Measurements from ENCODE around the gene TMEM59L.
A peak's percentile ranks its signal among the peaks of the same experiment; 100 is the strongest.
"Not testable (repeated sequence)": the region's sequence is repeated elsewhere in the genome, so short reads cannot be mapped to it uniquely, and the experiment has no call there.

The TMEM59L gene

DNA sequence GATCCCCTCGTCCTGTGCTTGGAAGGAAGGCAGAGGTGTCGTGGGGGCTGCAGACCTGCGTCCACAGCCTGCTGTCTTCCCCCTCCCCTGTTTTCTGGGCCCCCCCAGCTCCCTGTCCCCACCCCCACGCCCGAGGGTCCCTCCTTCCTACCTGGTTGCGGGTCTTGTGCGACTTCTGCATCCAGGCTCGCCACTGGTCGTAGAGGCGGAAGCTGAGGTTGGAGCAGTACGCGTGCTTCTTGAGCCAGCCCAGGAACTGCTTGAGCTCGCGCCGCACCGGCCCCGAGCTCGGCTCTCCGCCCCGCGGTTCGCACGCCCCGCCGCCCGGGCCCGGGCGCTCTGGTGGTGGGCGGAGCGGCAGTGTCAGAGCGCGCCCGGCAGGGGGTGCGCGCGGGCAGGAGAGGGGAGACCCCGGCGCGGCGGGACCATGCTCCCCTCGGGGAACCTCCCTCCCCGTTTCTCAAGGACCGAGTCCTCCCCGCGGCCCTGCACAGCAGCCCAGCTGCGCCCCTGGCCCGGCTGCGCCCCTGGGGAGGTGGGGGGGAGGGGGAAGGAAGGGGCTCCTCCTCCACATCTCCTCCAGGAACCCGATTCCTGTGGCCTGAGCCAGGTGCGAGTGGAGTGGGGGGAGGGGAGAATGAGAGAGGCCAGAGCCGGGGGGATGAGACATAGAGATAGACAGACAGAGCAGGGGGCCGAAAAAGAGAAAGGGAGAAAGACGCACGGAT lies 18.4 kb upstream of the TMEM59L start:
- peak; percentile 90 for DNase-seq

DNA sequence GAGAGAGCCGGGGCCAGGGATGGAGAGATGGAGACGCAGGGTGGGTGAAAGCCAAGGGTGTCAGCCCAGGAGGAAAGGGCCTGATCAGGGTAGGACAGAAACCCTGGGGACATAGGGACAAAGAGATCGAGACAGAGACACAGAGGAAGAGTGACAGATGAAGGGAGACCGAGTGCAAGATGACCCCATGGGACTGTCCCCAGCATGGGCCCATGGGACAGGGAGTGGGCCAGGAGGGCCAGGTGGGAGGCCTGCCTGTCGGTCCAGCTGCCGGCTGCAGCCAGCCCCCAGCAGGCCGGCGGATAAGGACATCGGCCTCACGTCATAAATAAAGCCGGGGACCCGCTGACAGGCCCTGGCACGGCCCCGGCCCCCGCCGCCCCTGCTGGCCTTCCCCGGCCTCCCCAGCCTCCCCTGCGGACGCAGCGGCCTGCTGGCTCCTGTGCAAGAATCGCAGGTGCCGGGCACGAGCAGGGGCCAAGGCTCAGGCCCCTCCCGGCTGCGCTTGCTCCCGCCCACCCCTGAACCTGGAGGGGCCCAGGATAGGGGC lies 17.8 kb upstream of the TMEM59L start:
- no peak for DNase-seq

DNA sequence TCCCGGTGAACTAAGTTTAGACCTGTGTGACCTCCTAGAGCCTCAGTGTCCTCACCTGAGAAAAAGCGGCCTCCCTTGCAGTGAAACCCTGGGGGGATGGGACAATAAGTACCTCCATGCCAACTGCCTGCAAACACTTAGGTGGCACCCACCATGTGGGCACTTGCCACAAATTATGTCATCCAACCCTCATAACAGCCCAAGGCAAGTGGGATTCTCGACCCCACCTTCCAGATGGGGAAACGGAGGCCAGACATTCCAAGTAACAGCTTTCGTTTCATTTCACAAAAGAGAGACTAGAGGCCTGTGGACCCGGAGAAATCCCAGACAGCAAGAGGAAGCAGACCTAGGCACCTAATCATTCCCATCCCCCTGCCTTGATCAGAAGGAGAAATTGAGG lies 17.2 kb upstream of the TMEM59L start:
- DNase-seq = no peak

DNA sequence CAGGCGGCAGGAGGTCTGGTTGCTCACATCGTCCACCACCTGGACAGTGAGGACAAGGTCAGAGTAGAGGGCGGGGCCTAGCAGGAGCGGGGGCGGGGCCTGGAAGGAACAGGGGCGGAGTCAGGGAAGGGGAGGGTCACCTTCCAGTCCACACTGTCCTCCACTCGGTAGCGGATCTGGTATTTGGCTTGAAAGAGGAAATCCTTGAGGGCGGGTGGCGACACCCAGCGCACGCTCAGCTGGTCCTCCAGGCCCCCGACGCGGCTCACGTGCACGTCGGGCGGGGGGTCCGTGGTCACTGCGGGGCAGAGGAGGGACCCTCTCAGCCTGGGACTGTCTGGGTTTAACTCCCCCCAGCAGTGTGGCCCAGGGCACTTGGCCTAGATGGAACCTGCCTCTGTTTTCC lies 15.9 kb upstream of the TMEM59L start:
- DNase-seq = no peak

DNA sequence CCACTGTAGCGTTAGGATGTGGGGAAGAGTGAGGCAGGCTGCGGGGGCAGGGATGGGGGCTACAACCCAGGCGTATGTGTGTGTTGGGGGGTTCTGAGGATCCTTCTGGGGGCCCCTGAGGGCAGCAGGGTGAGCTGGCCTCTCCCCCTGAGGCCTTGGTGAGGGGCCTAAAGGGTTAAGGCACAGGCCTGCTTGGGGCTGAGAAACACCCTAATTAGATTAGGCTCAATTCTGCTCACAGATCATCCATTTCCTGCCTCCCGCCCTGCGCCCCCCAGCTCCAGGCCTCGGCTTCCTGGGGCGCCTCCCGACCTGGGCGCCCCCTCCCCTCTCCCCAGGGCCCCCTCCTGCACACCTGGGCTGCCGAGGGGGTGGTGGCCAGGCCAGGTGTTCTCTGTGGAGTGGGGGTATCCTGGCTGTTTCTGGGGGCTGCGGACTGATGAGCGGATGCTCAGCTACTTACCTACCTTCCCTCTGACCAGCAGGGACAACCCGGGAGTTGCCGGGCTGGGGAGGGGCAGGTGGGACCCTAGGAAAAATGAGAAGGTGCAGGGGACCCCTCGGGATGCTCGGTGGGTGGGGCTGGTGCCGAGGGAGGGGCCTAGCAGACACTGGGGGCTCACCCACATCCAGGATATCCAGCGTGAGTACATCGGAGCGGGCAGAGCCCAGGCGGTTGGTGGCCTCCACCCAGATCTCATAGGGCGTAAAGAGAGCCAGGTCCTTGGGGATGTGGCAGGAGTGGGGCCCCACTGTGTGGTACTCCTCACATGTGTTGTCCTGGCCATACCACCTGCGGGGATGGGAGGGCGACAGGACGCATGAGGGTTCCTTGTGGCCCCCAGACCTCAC lies 14.6 kb upstream of the TMEM59L start:
- no peak for DNase-seq

DNA sequence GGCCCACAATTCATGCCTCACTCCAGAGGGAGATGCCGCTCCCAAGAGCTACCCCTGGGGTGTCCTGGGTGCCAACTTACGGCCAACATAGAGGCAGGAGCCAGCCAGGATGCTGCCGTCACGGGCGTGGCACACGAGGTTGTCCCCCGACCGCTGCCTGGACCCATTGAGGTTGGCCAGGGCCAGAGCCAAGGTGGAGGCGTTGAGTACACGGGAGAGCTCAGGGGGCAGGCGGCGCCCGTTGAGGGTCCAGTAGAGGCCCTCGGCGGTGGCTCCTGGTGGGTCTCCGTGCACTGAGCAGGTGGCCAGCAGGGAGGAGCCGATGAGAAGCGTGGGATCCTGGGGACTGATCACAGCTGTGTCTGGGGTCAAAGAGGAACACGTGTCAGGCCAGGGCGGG lies 13.2 kb upstream of the TMEM59L start:
- no peak for DNase-seq

DNA sequence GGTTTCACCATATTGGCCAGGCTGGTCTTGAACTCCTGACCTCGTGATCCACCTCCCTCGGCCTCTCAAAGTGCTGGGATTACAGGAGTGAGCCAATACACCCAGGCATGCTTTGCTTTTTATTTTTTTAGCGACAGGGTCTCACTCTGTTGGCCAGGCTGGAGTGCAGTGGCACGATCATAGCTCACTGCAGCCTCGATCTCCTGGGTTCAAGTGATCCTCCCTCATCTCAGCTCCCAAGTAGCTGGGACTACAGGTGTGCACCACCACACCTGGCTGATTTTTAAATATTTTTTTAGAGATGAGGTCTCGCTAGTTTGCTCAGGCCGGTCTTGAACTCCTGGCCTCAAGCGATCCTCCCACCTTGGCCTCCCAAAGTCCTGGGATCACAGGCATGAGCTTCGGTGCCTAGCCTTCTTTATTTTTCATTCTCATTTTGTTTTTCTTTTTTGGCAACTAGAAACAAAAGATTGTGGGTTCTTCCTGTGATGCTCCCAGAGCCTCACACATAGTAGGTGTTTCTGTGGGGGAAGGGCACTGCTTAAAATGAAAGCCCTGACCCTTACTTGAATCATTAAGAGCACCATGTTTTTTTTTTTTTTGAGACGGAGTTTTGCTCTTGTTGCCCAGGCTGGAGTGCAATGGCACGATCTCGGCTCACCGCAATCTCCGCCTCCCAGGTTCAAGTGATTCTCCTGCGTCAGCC lies 11.8 kb upstream of the TMEM59L start:
- not testable (repeated sequence) for DNase-seq

DNA sequence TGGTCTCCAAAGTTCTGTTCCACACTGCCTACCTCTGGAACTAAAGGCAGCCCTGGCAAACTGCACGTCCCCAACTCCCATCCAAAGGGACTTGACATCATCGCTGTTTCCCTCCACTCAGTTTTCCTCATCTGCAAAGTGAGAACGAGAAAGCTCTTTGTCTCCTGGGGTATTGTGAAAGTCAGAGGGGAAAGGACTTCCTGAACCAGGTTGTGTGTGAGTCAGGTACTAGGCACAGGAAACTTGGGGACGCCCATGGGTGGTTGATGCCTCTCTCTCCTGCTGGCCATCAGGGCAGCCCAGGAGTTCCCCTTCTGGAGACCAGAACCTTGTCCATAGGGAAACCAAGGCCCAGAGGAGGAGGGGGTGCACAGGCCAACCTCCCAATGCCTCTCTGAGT lies 10.8 kb upstream of the TMEM59L start:
- DNase-seq = no peak

DNA sequence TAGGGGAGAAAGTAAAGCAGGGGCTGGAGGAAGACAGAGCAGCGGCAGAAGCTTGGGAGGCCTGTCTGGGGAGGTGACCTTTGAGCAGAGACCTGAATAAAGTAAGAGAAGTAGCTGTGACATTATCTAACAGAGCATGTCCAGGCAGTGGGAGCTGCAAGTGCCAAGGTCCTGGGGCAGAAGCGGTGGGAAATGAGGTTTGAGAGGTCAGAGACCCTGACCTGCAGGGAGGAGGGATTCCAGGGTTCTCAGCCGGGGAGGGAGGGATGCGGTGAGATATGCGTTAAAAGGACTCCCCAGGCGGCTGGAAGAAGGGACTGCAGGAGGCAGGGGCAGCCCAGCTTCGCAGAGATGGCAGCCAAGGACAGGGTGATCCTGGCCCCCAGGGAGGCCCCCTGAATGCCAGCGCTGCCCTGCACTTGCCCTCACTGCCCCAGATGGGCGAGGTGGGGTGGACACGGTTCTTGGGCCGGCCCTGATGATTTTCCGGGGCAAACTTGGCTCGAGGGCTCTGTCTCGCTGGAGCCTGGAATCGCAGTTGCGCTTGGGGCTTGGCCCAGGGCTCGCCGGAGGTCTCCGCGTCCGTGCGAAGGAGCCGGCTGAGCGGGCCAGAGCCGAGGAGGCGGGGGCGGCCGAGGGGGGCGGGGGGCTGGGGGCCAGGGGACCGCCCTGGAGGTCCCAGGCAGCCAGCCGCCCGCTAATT lies 9.3 kb upstream of the TMEM59L start:
- DNase-seq = no peak

DNA sequence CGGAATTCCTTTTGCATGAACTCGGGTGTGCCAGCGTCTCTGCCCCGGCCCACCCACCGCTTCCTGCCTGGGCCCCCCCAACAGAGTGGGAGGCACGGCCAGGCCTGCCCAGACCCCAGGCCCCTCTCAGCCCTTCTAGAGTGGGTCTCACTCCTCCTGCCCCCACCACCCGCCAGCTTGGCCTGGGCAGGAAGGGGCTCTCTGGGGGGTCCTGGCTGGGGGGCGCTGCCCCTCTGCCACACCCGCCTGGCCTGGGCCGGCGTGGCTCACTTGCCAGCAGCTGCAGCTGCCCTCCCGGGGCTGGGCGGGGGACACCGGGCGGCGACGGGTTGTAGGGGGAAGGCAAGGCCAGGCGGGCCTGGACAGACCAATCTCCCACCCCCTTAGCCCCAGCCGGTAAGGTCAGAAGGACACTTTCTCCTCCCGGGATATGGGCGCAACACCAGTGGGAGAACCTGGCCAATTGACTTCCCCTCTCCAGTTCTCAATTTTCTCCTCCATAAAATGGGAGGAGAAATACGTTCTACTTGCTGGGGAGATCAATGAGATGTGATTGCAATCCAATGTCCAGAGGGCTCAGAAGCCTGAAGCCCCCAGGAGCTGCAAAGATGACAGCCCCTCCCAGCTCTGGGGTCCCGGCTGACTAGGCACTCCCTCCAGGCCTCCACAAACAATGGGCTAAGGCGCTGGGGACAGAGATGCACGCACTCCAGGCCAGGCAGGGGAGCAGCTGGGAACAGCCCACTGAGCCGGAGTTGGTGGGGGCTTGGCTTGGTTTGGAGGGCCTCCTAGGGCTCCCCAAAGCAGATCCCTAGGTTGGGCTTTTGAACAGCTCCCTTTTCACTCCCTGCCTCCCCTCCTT lies 8.5 kb upstream of the TMEM59L start:
- no peak for DNase-seq

DNA sequence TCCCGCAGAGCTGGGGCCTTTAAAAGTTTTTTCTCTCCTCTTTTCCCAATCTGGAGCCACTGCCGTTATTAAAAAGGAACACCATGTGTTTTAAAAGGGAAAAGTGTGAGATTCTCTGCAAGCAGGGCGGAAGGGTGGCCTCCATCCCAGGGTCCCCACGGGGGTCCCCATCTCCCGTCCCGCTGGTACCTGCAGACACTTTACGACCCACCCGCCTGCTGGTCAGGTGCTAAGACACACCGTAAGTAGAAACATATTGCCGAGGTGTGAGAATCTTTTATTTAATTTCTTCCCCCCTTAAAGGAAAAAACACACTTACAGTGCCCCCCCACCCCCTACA lies 7.9 kb upstream of the TMEM59L start:
- DNase-seq = no peak

DNA sequence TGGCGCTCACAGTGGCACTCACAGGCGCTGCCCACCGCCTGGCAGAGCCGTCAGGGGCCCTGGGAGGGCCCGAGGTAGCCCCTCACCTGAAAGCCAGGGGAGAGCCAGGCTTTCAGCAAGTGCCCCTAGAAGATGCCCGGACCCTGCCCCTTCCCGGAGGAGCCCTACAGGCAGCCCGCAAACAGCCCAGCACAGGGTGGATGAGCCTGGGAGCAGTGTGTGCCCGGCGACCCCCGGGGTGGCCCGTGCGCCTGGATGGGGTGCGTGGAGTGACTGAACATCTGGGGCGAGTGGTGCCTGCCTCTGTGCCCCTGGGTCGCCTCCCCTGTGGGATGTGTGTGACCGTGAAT lies 7.5 kb upstream of the TMEM59L start:
- DNase-seq = no peak

DNA sequence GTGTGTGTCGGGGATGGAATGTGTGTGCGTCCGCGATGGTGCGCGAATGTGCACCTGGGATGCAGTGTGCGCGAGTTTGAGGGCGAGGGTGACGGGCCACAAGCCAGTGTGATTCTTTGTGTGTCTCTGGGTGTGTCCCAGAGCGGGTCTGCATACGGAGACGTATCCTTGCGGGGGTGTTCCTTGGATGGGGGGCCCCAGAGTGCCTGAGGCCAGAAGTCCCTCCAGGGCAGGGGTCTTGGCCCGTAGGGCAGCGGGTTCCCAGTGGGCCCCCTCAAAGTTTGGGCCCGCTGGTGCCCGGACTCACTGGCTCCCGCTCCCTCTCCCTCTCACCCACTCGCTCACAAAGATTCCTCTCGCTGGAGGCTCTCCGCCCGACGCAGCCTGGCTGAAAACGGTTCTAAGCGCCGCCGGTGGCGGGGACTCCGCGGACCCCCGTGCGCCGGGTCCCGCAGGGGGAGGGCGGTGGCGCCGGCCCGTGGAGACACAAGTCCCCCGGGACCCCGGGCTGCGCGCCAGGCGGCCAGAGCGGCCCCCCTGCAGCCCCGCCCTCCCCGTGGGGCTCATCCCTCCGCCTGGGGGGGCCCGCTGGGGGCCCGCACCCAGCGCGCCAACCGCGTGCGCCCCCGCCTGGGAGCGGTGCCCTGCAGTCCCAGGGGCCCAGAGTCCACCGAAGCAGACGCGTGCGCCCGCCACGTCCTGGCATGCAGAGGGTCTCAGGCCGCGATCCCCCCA lies 7.0 kb upstream of the TMEM59L start:
- DNase-seq = no peak

DNA sequence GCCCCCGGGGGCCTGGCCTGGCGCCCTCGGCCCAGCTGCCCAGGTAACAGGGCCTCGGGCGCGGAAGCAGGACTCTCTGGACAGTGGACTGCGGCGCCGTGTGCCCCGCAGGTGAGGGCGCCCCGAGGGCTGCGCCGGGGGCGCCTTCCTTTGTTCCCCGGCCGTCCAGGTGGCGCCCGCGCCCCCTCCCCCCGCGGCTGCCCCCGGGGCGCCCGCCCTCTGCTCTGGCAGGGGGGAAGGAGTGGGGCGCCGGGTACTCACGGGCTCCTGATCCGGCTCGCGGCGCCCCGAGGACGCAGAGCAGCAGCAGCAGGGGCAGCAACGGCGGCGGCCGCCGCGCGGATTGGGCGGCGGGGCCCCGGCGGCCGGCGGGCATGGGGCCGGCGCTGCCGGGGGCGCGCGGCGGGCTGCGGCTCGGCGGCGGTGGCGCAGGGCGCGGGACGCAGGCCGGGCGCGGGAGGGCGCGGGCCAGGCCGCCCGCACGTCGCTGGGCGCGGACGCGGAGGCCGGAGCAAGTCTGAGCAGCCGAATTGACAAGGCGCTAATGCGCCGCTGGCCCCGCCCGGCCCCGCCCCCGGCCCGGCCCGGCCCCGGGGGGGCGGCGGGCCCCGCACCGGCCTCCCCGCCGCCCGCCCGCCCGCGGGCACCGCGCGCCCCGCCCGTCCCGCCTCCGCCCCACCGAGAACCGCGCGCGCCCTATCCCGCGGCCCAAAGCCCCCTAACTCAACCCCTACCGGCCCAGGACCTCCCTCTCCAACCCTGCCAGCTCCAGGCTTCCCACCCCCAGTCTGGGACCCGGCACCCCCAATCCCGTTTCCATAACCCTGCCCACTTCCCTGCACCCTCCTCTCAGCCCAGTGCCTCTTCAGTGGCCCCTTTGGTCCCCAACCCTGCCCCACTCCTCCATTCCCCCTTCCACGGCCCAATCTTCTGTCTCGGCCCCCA lies 6.1 kb upstream of the TMEM59L start, which contains the start of gene CRLF1:
CRLF1 (minus strand) TSS at position 519 of the 945 bp plus-strand sequence; CDS start at position 376, 143 bp downstream.
- no peak for DNase-seq

DNA sequence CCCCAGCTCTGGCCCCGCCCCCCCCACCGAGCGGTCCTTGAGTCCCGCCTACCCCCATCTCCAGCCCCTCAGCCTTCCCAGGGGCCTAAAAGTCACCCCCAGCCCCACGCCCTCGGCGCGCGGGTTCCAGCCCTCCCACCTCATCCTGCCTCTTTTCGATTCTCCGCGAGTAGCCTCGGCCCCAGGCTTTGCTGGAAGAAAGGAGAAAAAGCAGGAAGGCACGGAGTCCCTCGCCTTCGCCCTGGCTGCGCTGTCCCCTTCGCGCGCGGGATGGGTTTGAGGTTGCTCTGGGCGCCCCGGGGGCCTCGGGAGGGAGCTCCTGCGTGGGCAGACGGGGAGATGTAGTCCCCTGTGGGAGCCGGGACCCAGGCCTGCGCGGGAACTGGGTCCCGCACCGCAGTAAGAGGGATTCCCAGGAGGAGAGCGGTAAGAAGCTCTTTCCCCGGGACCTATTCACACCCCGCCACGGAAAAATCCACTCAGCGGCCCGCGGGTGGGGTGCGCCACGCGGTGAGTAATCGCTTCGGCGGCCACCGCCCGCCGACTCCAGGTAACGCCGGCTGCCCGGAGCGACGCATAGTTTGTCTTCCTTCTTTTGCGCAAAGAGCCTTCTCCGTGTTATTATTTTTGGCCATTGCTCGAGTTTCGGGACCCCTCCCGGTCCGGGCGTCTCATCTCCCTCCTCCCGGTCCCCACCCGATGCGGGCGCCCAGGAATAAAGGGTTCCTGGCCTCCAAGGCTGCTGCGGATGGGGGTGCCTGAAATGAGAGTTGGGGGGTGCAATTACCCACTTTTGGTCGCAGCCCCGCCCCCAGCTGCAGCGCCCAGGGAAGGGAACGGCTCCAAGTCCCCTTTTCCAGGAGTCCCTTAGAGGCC lies 5.2 kb upstream of the TMEM59L start:
- peak; percentile 77 for DNase-seq

DNA sequence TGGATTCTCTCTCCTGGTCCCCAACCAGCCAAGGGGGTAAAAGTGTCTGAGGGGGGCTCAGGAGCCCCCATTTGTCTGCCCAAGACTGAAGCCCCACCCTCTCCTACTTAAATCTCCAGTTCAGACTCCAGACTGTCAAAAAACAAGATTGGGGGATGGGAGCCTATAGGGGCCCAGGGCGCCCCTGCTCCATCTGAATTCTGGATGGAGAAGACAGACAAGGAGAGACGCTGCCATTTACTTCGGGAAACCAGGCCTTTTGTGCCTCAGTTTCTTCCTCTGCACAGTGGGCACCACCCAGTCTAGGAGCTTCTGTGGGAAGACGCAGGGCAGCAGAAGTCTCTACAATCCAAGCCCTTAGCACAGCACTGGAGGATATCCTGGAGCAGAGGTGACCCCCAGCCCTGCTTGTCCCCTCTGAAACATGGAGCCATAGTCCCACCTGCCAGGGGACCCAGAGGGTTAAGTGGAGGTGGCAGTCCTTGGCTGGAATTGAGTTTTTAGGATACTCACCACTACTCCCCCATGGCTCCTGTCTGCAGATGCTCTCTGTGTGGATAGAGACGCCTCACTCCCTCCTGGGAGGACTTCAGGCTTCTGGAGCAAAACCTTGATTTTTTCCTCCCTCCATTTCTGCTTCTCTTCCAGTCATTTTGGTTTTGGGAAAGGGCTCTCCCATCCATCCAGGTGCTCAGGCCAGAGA lies 4.4 kb upstream of the TMEM59L start:
- no peak for DNase-seq

DNA sequence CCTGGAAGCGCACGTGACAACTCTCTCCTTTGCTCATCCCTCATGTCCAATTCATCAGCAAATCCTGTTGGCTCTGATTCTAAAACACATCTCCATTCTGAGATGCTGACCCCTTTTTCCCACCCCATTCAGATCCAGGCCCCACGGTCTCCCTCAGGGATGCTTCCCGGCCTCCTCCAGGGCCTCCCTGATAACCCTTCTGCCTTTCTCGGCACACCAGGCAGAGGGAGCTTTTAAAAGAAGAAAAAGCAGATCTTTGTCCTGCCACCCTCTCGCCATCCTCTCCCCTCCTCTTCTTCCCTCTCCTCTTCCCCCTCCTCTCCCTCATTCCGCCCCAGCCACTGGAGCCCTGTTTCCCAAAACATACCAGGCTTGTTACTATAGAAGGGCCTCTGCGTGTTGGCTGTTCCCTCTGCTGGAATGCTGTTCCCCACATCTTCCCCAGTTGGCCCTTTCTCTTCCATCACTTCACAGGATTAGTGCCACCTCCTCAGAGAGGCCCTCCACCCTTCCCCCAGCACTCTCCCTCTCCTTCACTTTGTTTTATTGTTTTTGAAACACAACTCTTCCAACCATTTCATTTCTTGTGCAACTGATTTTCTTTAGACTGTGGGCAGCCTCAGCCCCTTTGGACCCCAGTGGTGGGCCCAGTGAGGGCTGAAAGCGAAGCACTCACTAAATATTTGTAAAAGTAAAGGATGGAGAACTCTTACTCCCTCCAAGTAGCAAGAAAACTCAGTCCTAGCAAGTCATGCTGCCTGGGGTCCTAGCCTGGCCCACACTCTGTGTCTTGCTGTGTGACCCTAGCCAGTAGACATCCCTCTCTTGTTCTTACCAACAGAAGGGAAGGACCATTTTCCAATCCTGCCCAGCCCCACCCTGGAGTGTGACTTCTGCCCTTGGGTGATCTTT lies 3.6 kb upstream of the TMEM59L start:
- DNase-seq = no peak
